ENCODE measurements around the gene SLC39A6.
"Not testable (repeated sequence)": the region's sequence is repeated elsewhere in the genome, so short reads cannot be mapped to it uniquely, and the experiment has no call there.

Gene SLC39A6

GRCh38 chr18:36083729-36084128 is 45.4 kb downstream of the SLC39A6 start:
- in situ Hi-C loops (cut with MboI; ENCODE audit: low sequenced_read_pairs, unreplicated experiment) = loop anchor here (25.0 kb wide), 1 partner anchor 729 kb away; no protein-coding TSS in a partner anchor
- DNase-seq (ENCODE audit: low spot score) = no peak
- TF ChIP-seq CTCF (IDR thresholded peaks at IDR 0.05; ENCODE audit: borderline replicate concordance, control extremely low read depth, extremely low read depth, insufficient read depth, missing control alignments) = no peak

GRCh38 chr18:36081118-36081517 is 48.0 kb downstream of the SLC39A6 start:
- DNase-seq (ENCODE audit: low spot score) = not testable (repeated sequence)
- in situ Hi-C loops (cut with MboI; ENCODE audit: low sequenced_read_pairs, unreplicated experiment) = loop anchor here (25.0 kb wide), 1 partner anchor 731 kb away; no protein-coding TSS in a partner anchor

GRCh38 chr18:36078751-36079529 is 50.2 kb downstream of the SLC39A6 start:
- DNase-seq (ENCODE audit: low spot score) = no peak
- TF ChIP-seq CTCF (IDR thresholded peaks at IDR 0.05; ENCODE audit: borderline replicate concordance, control extremely low read depth, extremely low read depth, insufficient read depth, missing control alignments) = no peak
- in situ Hi-C loops (cut with MboI; ENCODE audit: low sequenced_read_pairs, unreplicated experiment) = loop anchor here (25.0 kb wide), 1 partner anchor 733 kb away; no protein-coding TSS in a partner anchor

GRCh38 chr18:36077764-36078163 is 51.4 kb downstream of the SLC39A6 start:
- not testable (repeated sequence) for DNase-seq (ENCODE audit: low spot score)
- in situ Hi-C loops (cut with MboI; ENCODE audit: low sequenced_read_pairs, unreplicated experiment) = loop anchor here (25.0 kb wide), 1 partner anchor 735 kb away; no protein-coding TSS in a partner anchor

- in situ Hi-C loops (cut with MboI; ENCODE audit: low sequenced_read_pairs, unreplicated experiment) = loop anchor here (25.0 kb wide), 1 partner anchor 736 kb away; no protein-coding TSS in a partner anchor
- no peak for TF ChIP-seq CTCF (IDR thresholded peaks at IDR 0.05; ENCODE audit: borderline replicate concordance, control extremely low read depth, extremely low read depth, insufficient read depth, missing control alignments)
- DNase-seq (ENCODE audit: low spot score) = no peak
Measured at GRCh38 chr18:36075862-36076587, 53.1 kb downstream of the SLC39A6 start.

- DNase-seq (ENCODE audit: low spot score) = no peak
- TF ChIP-seq CTCF (IDR thresholded peaks at IDR 0.05; ENCODE audit: borderline replicate concordance, control extremely low read depth, extremely low read depth, insufficient read depth, missing control alignments) = no peak
- in situ Hi-C loops (cut with MboI; ENCODE audit: low sequenced_read_pairs, unreplicated experiment) = no loop called here
Measured at GRCh38 chr18:36074435-36074834, 54.7 kb downstream of the SLC39A6 start.

GRCh38 chr18:36073676-36074075 is 55.5 kb downstream of the SLC39A6 start:
- TF ChIP-seq CTCF (IDR thresholded peaks at IDR 0.05; ENCODE audit: borderline replicate concordance, control extremely low read depth, extremely low read depth, insufficient read depth, missing control alignments) = no peak
- in situ Hi-C loops (cut with MboI; ENCODE audit: low sequenced_read_pairs, unreplicated experiment) = no loop called here
- no peak for DNase-seq (ENCODE audit: low spot score)

- in situ Hi-C loops (cut with MboI; ENCODE audit: low sequenced_read_pairs, unreplicated experiment); DNase-seq (ENCODE audit: low spot score): not testable (repeated sequence)
Measured at GRCh38 chr18:36072406-36072805, 56.7 kb downstream of the SLC39A6 start.
